A673 (cell line): Measurements from ENCODE around the gene SPPL3. TPM values are rescaled to one million over a fixed set of nuclear protein-coding genes. Genes with fewer than 3 reads are reported as not detected.

Experiments used
- BruUV-seq: library from RNA; stranded (reverse); fragments of 400-500 nt; replicated peaks from 2 replicates; lab custom pipeline; 2021; lab: Mats Ljungman, UMichigan
- CTCF ChIA-PET: fragments of 300-600 bp; sonication (Branson Sonifier 250); formaldehyde crosslinking; loops from one replicate; lab custom pipeline; 2022; ENCODE audit warnings: antibody characterized with exemption; lab: Charles Lee
- POLR2A ChIA-PET: fragments of 300-600 bp; sonication (Branson Sonifier 250); formaldehyde crosslinking; loops from one replicate; lab custom pipeline; 2022; ENCODE audit warnings: antibody characterized with exemption; ENCODE audit not compliant: low non-redundant PET; lab: Charles Lee
- DNase-seq: peaks from one replicate; pipeline ENCODE4 v3.0.0-alpha.2; 2015; ENCODE audit warnings: low spot score
- H3K27ac ChIP-seq: fragments of 200-600 bp; sonication (generic); 2 replicates; pipeline ENCODE4 v1.5.1; 2016; ENCODE audit warnings: mixed run types, low read depth, mild to moderate bottlenecking, mixed read lengths, antibody characterized with exemption, low read length; ENCODE audit not compliant: poor library complexity, severe bottlenecking
- H3K27me3 ChIP-seq: fragments of 200-600 bp; sonication (generic); replicated peaks from 2 replicates; pipeline ENCODE4 v1.6.1; 2017; ENCODE audit warnings: mixed run types, low read depth, mild to moderate bottlenecking, mixed read lengths, antibody characterized with exemption, low read length; ENCODE audit not compliant: insufficient read depth, poor library complexity
- H3K36me3 ChIP-seq: fragments of 200-600 bp; sonication (generic); 2 replicates; pipeline ENCODE4 v1.6.1; 2016; ENCODE audit warnings: mixed run types, mild to moderate bottlenecking, mixed read lengths, antibody characterized with exemption, low read length; ENCODE audit not compliant: insufficient read depth, poor library complexity, severe bottlenecking
- H3K4me1 ChIP-seq: fragments of 200-600 bp; sonication (generic); 2 replicates; pipeline ENCODE4 v1.6.1; 2017; ENCODE audit warnings: mixed run types, mild to moderate bottlenecking, mixed read lengths, antibody characterized with exemption, low read length; ENCODE audit not compliant: insufficient read depth, poor library complexity, severe bottlenecking
- H3K4me3 ChIP-seq: fragments of 200-600 bp; sonication (generic); 2 replicates; pipeline ENCODE4 v1.5.1; 2016; ENCODE audit warnings: low read depth, mixed run types, mild to moderate bottlenecking, mixed read lengths, low read length; ENCODE audit not compliant: poor library complexity, severe bottlenecking
- H3K9me3 ChIP-seq: fragments of 200-600 bp; sonication (generic); 2 replicates; pipeline ENCODE4 v1.6.1; 2016; ENCODE audit warnings: mixed run types, low read depth, mild to moderate bottlenecking, mixed read lengths, antibody characterized with exemption, low read length; ENCODE audit not compliant: poor library complexity, severe bottlenecking
- EZH2 ChIP-seq: fragments of 200-600 bp; sonication (generic); IDR thresholded peaks from 2 replicates; pipeline ENCODE4 v1.6.1; 2017; ENCODE audit warnings: borderline replicate concordance, low read depth, mild to moderate bottlenecking, mixed read lengths, antibody characterized with exemption, low read length; ENCODE audit not compliant: poor library complexity, severe bottlenecking
- intact Hi-C: fragments of 100-400 bp; cut with micrococcal nuclease; formaldehyde crosslinking; loops from one replicate; pipeline ENCODE4 v1.10.0; 2022; ENCODE audit not compliant: unreplicated experiment
- total RNA-seq: library from RNA; stranded (reverse); gene quantifications from 2 replicates; pipeline ENCODE4 v1.2.3, GENCODE V29; 2021
- TF ChIP-seq, protein P1 (sequence below): fragments of 300-800, 200-600 bp; sonication (generic); conservative IDR thresholded peaks from 2 replicates; pipeline ENCODE4 v1.5.1; 2017; ENCODE audit warnings: low read depth, mild to moderate bottlenecking, antibody characterized with exemption, low read length, moderate library complexity, mixed read lengths

Gene SPPL3
- total RNA-seq, 1 experiment from 2014 or later = 46.9 TPM

GRCh38 chr12:120810021-120810420, 94.1 kb downstream of the SPPL3 start:
- intact Hi-C loops = no loop called here
- CTCF ChIA-PET = no interaction called here
- BruUV-seq = no TSS peak

GRCh38 chr12:120804428-120804827, 99.7 kb downstream of the SPPL3 start:
- Histone ChIP-seq H3K36me3 (peaks cover 2% of the 10 kb centered on the region), H3K4me1 (peaks cover 3% of the 10 kb centered on the region), H3K4me3 (no peak overlapping the region), H3K9me3 (no peaks in the 10 kb centered on the region), H3K27me3 (no peaks in the 10 kb centered on the region), H3K27ac (no peak overlapping the region)
- no peak for TF ChIP-seq EZH2
- TF ChIP-seq, protein P1, sequence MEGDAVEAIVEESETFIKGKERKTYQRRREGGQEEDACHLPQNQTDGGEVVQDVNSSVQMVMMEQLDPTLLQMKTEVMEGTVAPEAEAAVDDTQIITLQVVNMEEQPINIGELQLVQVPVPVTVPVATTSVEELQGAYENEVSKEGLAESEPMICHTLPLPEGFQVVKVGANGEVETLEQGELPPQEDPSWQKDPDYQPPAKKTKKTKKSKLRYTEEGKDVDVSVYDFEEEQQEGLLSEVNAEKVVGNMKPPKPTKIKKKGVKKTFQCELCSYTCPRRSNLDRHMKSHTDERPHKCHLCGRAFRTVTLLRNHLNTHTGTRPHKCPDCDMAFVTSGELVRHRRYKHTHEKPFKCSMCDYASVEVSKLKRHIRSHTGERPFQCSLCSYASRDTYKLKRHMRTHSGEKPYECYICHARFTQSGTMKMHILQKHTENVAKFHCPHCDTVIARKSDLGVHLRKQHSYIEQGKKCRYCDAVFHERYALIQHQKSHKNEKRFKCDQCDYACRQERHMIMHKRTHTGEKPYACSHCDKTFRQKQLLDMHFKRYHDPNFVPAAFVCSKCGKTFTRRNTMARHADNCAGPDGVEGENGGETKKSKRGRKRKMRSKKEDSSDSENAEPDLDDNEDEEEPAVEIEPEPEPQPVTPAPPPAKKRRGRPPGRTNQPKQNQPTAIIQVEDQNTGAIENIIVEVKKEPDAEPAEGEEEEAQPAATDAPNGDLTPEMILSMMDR = no peak
- intact Hi-C loops = no loop called here
- BruUV-seq = no TSS peak
- ChIA-PET CTCF (no interaction called here), POLR2A (no interaction called here)
- DNase-seq = no peak

More at GRCh38 chr12:120810021-120810420, 94.1 kb downstream of the SPPL3 start:
- Histone ChIP-seq H3K9me3 (no peaks in the 10 kb centered on the region), H3K27me3 (no peaks in the 10 kb centered on the region), H3K4me3 (no peak overlapping the region), H3K4me1 (no peaks in the 10 kb centered on the region), H3K36me3 (peaks cover 7% of the 10 kb centered on the region), H3K27ac (no peak overlapping the region)
- TF ChIP-seq, protein P1 = no peak
- TF ChIP-seq EZH2 = no peak
- no peak for DNase-seq
- POLR2A ChIA-PET = no interaction called here

DNA sequence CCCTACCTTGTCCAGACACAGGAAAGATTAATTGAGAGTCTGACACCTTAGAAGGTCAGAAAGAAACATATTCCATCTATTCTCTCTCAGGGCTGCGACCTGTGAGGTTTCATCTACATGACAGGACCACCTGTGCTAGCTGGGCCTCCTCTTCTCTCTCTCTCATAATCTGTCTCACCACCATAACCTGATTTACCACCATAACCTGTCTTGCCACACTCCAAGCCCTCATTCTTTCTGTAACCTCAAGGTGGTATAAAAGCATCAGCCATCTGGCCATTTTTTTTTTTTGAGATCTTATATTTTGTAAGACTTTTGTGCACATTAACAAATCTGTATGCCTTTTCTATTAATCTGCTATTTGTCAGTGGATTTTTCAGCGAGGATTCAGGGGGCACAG, 103.0 kb downstream of the SPPL3 start:
- TF ChIP-seq, protein P1 = no peak
- no peak for TF ChIP-seq EZH2

More for the DNA sequence above, 103.0 kb downstream of the SPPL3 start:
- ChIA-PET POLR2A (no interaction called here), CTCF (no interaction called here)
- peaks cover 5% of the 10 kb centered on the region for H3K9me3 ChIP-seq
- H3K4me3 ChIP-seq = no peak overlapping the region
- no peak for DNase-seq
- no peak overlapping the region for H3K27ac ChIP-seq
- intact Hi-C loops = no loop called here
- no peaks in the 10 kb centered on the region for H3K27me3 ChIP-seq
- BruUV-seq = no TSS peak
- no peaks in the 10 kb centered on the region for H3K36me3 ChIP-seq
- H3K4me1 ChIP-seq = peaks cover 6% of the 10 kb centered on the region
